HL-60 (cell line): Measurements from ENCODE around the gene SRF.

Experiments used
- DNase-seq, 2 experiments: peaks; one replicate each; pipeline ENCODE4 v3.0.0-alpha.2; 2010 to 2020; ENCODE audit warnings: low read depth in 1 of 2, low spot score in 1 of 2
- H3K27ac ChIP-seq: fragments of 250-450 bp; sonication (Bioruptor Pico); replicated peaks from 2 replicates; pipeline ENCODE4 v1.5.1; 2020; ENCODE audit warnings: mild to moderate bottlenecking, moderate library complexity
- H3K27me3 ChIP-seq: fragments of 250-450 bp; sonication (Bioruptor Pico); 2 replicates; pipeline ENCODE4 v1.5.1; 2021; ENCODE audit warnings: mild to moderate bottlenecking, moderate library complexity; ENCODE audit not compliant: insufficient read depth, poor library complexity, severe bottlenecking
- H3K4me3 ChIP-seq: replicated peaks from 2 replicates; pipeline ENCODE4 v1.5.1; 2011; ENCODE audit warnings: mild to moderate bottlenecking, control low read depth, low read length; ENCODE audit not compliant: insufficient read depth
- CTCF ChIP-seq: IDR thresholded peaks from one replicate; pipeline ENCODE4 v1.5.1; 2011; ENCODE audit warnings: low read length, control low read depth, inconsistent platforms; ENCODE audit not compliant: insufficient read depth
- GABPA ChIP-seq: IDR thresholded peaks from 2 replicates; pipeline ENCODE4 v1.6.1; 2012; ENCODE audit warnings: low read depth
- POLR2AphosphoS5 ChIP-seq: IDR thresholded peaks from 2 replicates; pipeline ENCODE4 v1.6.1; 2012; ENCODE audit warnings: low read depth
- REST ChIP-seq: IDR thresholded peaks from 2 replicates; pipeline ENCODE4 v1.6.1; 2012; ENCODE audit warnings: low read depth; ENCODE audit not compliant: insufficient replicate concordance
- SPI1 ChIP-seq: IDR thresholded peaks from 2 replicates; pipeline ENCODE4 v1.6.1; 2012; ENCODE audit warnings: low read depth, mild to moderate bottlenecking, borderline replicate concordance

SRF gene

DNA sequence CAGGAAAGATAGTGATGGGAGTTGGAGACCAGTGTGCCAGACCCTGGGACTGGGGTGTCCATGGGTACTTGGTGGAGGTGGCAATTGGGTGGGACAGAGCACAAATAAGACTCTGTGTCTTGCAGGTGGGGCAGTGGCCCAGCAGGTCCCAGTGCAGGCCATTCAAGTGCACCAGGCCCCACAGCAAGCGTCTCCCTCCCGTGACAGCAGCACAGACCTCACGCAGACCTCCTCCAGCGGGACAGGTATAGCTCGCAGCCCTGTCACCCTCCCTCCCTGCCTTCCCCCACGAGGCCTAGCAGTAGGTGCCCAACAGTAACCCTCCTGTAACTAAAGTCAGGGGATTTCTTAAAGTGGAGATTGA lies 5.3 kb downstream of the SRF start:
- Histone ChIP-seq H3K4me3 (no peak overlapping the region), H3K27me3 (no peaks in the 10 kb centered on the region), H3K27ac (peak overlapping the region; percentile 44)
- TF ChIP-seq SPI1, result no peak
- TF ChIP-seq GABPA, result no peak
- TF ChIP-seq POLR2AphosphoS5, result no peak
- no peak for TF ChIP-seq CTCF
- TF ChIP-seq REST, result no peak
- DNase-seq, result no peak

DNA sequence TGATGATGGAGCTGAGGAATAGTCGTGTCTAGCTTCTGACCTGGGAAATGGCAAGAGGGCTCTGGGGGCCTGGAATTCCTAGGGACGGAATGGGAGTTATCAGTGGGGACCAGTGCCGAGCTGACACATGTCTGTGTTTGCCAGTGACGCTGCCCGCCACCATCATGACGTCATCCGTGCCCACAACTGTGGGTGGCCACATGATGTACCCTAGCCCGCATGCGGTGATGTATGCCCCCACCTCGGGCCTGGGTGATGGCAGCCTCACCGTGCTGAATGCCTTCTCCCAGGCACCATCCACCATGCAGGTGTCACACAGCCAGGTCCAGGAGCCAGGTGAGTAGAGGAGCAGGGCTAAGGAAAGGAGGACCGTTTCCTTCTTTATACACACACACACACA lies 7.1 kb downstream of the SRF start:
- no peaks in the 10 kb centered on the region for H3K27me3 ChIP-seq
- TF ChIP-seq REST, result no peak
- TF ChIP-seq POLR2AphosphoS5, result no peak
- no peak for TF ChIP-seq SPI1
- TF ChIP-seq GABPA, result no peak
- TF ChIP-seq CTCF, result no peak
- no peak for DNase-seq

DNA sequence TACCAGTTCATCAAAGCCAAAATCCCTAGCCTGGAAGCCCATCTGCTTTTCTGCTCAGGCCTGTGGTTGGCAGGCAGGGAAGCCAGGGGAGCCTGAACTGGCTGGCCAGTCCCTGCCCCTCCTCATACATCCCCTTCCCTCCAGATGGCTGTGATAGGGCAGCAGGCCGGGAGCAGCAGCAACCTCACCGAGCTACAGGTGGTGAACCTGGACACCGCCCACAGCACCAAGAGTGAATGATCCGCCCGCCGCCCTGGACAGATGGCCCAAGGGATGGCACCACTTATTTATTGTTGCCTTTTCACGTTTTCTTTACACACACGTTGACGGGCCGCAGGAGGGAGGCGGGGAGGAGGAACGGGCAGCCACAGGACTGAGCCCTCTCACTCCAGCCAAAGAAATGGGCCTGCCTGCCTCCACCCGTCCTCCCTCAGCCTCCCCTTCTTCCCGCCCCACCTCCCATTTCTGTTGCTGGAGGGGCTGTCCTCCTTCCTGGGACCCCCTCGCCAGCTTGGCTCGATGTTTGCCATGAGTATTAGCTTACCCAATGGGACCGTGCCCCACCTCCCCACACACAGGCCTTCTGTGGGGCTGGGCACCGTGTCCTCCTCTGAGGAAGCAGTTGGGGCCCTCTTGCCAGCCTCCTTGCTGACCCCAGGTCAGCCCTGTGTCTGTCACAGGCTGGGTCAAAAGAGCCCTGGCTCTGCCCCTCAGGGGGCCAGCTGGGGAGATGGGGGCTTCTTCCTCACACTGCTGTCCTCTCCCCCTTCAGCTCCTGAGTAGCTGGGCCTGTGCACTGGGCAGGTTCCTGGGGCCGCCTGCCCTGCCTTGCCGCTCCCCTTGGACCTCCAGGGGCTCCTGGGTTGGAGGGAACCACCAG lies 8.1 kb downstream of the SRF start:
- Histone ChIP-seq H3K27me3 (no peaks in the 10 kb centered on the region), H3K4me3 (no peak overlapping the region), H3K27ac (no peak overlapping the region)
- no peak for DNase-seq
- no peak for TF ChIP-seq POLR2AphosphoS5
- TF ChIP-seq GABPA, result no peak
- no peak for TF ChIP-seq SPI1
- TF ChIP-seq REST, result no peak
- no peak for TF ChIP-seq CTCF

More for the DNA sequence above, 7.1 kb downstream of the SRF start:
- Histone ChIP-seq H3K27ac (no peak overlapping the region), H3K4me3 (no peak overlapping the region)
